H1 (cell line): ENCODE results near the gene TAF11L3. TPM values are rescaled to one million over a fixed set of nuclear protein-coding genes. Genes with fewer than 3 reads are reported as not detected.
"Not testable (repeated sequence)": the region's sequence is repeated elsewhere in the genome, so short reads cannot be mapped to it uniquely, and the experiment has no call there.

Experiments
- CTCF ChIA-PET: fragments of 300-600 bp; sonication (Branson Sonifier 250); formaldehyde crosslinking; loops from one replicate; lab custom pipeline; 2021; ENCODE audit not compliant: partially characterized antibody; lab: Charles Lee
- POLR2A ChIA-PET: fragments of 300-600 bp; sonication (Branson Sonifier 250); formaldehyde crosslinking; loops from one replicate; lab custom pipeline; 2021; ENCODE audit warnings: inconsistent platforms; ENCODE audit not compliant: partially characterized antibody; lab: Charles Lee
- DNase-seq, 2 experiments: peaks; one replicate each; pipeline versions ENCODE4 v3.0.0 to v3.0.0-alpha.2; 2010 to 2022; ENCODE audit warnings: low spot score in 2 of 2, low read depth in 1 of 2, mixed read lengths in 1 of 2
- FAIRE-seq: peaks from 2 replicates; lab custom pipeline; 2011; peaks lifted over from hg19 to GRCh38; lab: Jason Lieb, UNC
- H2AFZ ChIP-seq: 2 replicates; pipeline ENCODE4 v1.8.1; 2012; ENCODE audit warnings: low read length, inconsistent platforms
- H2AK5ac ChIP-seq: 2 replicates; pipeline ENCODE4 v1.6.1; 2013; ENCODE audit warnings: low read depth, low read length
- H2BK120ac ChIP-seq: replicated peaks from 2 replicates; pipeline ENCODE3; 2013; ENCODE audit warnings: low read depth, low read length, inconsistent platforms
- H2BK12ac ChIP-seq: 2 replicates; pipeline ENCODE4 v1.6.1; 2013; ENCODE audit warnings: low read depth, low read length
- H2BK15ac ChIP-seq: 2 replicates; pipeline ENCODE4 v1.6.1; 2013; ENCODE audit warnings: low read length
- H2BK20ac ChIP-seq: 2 replicates; pipeline ENCODE4 v1.6.1; 2013; ENCODE audit warnings: low read length
- H2BK5ac ChIP-seq: 2 replicates; pipeline ENCODE4 v1.6.1; 2013; ENCODE audit warnings: low read depth, low read length
- H3K14ac ChIP-seq: 2 replicates; pipeline ENCODE4 v1.6.1; 2013; ENCODE audit warnings: inconsistent platforms; ENCODE audit not compliant: insufficient read length
- H3K18ac ChIP-seq: 2 replicates; pipeline ENCODE4 v1.6.1; 2013; ENCODE audit warnings: low read length; ENCODE audit errors: extremely low read depth
- H3K23ac ChIP-seq: 2 replicates; pipeline ENCODE4 v1.6.1; 2013; ENCODE audit warnings: inconsistent platforms; ENCODE audit not compliant: insufficient read length
- H3K23me2 ChIP-seq: 2 replicates; pipeline ENCODE4 v1.6.1; 2013; ENCODE audit warnings: low read depth, low read length
- H3K27ac ChIP-seq: 2 replicates; pipeline ENCODE4 v1.6.1; 2011; ENCODE audit warnings: low read depth, low read length, inconsistent platforms
- H3K27me3 ChIP-seq, 4 experiments: replicated peaks in 1 of 4; 1 replicate in 1 of 4; 2 replicates in 3 of 4; pipeline versions ENCODE4 v1.6.1 to v1.8.1; 2011 to 2013; ENCODE audit warnings: low read length in 3 of 4, mild to moderate bottlenecking in 3 of 4, inconsistent platforms in 2 of 4, mixed read lengths in 2 of 4, moderate library complexity in 1 of 4; ENCODE audit not compliant: control insufficient read depth in 3 of 4, insufficient read depth in 3 of 4; ENCODE audit errors: extremely low read depth in 1 of 4
- H3K36me3 ChIP-seq, 4 experiments: 2 replicates each; pipeline versions ENCODE4 v1.6.1 to v1.8.1; 2011 to 2013; ENCODE audit warnings: mild to moderate bottlenecking in 4 of 4, low read length in 3 of 4, moderate library complexity in 2 of 4, control low read depth in 1 of 4, inconsistent platforms in 1 of 4; ENCODE audit not compliant: insufficient read depth in 4 of 4, control insufficient read depth in 2 of 4
- H3K4ac ChIP-seq: replicated peaks from 2 replicates; pipeline ENCODE3; 2013; ENCODE audit warnings: low read length, low read depth, mixed read lengths, inconsistent platforms; ENCODE audit not compliant: insufficient read length
- H3K4me1 ChIP-seq, 4 experiments: replicated peaks in 1 of 4; 1 replicate in 1 of 4; 2 replicates in 3 of 4; pipeline versions ENCODE4 v1.6.1 to v1.8.1; 2011 to 2013; ENCODE audit warnings: low read length in 3 of 4, inconsistent platforms in 2 of 4, mixed read lengths in 1 of 4; ENCODE audit not compliant: insufficient read depth in 4 of 4, control insufficient read depth in 3 of 4
- H3K4me2 ChIP-seq, 2 experiments: 2 replicates each; pipeline versions ENCODE4 v1.6.1 to v1.8.1; 2011 to 2013; ENCODE audit warnings: low read depth in 2 of 2, low read length in 2 of 2, control low read depth in 1 of 2, inconsistent platforms in 1 of 2, mild to moderate bottlenecking in 1 of 2; ENCODE audit not compliant: insufficient read depth in 1 of 2
- H3K4me3 ChIP-seq, 4 experiments: fragments of 200-600, 300-600 bp in 1 of 4; sonication (generic), shearing (Covaris generic), sonication (Bioruptor Twin) in 1 of 4; 2 replicates each; pipeline versions ENCODE4 v1.5.1 to v1.8.1; 2011 to 2016; ENCODE audit warnings: low read length in 4 of 4, low read depth in 3 of 4, control low read depth in 2 of 4, inconsistent platforms in 2 of 4, mild to moderate bottlenecking in 2 of 4, mixed read lengths in 1 of 4, moderate library complexity in 1 of 4; ENCODE audit not compliant: insufficient read depth in 2 of 4; ENCODE audit errors: extremely low read depth in 1 of 4
- H3K56ac ChIP-seq: replicated peaks from 2 replicates; pipeline ENCODE3; 2013; ENCODE audit warnings: low read depth, mild to moderate bottlenecking, mixed read lengths, low read length, inconsistent platforms; ENCODE audit not compliant: insufficient read length
- H3K79me1 ChIP-seq: 2 replicates; pipeline ENCODE4 v1.6.1; 2013; ENCODE audit warnings: low read depth, low read length, control low read depth
- H3K79me2 ChIP-seq, 2 experiments: 2 replicates each; pipeline versions ENCODE4 v1.6.1 to v1.8.1; 2012 to 2013; ENCODE audit warnings: low read length in 2 of 2, mild to moderate bottlenecking in 2 of 2, inconsistent platforms in 1 of 2; ENCODE audit not compliant: insufficient read depth in 2 of 2, control insufficient read depth in 1 of 2
- H3K9ac ChIP-seq, 4 experiments: replicated peaks in 1 of 4; 1 replicate in 1 of 4; 2 replicates in 3 of 4; pipeline versions ENCODE4 v1.6.1 to v1.8.1; 2011 to 2013; ENCODE audit warnings: low read depth in 3 of 4, low read length in 3 of 4, control low read depth in 2 of 4, mild to moderate bottlenecking in 2 of 4, moderate library complexity in 2 of 4, inconsistent platforms in 1 of 4; ENCODE audit errors: extremely low read depth in 1 of 4
- H3K9me3 ChIP-seq, 2 experiments: 2 replicates each; pipeline versions ENCODE4 v1.6.1 to v1.8.1; 2012 to 2013; ENCODE audit warnings: mild to moderate bottlenecking in 2 of 2, moderate library complexity in 2 of 2, control low read depth in 1 of 2, inconsistent platforms in 1 of 2, low read depth in 1 of 2, low read length in 1 of 2, mixed read lengths in 1 of 2; ENCODE audit not compliant: insufficient read depth in 2 of 2
- H4K20me1 ChIP-seq, 2 experiments: replicated peaks in 1 of 2; 2 replicates each; pipeline versions ENCODE3 to v1.8.1; 2011 to 2013; ENCODE audit warnings: inconsistent platforms in 2 of 2, low read length in 2 of 2, mild to moderate bottlenecking in 1 of 2; ENCODE audit not compliant: insufficient read depth in 2 of 2, control insufficient read depth in 1 of 2
- H4K5ac ChIP-seq: 2 replicates; pipeline ENCODE4 v1.6.1; 2013; ENCODE audit warnings: low read length, low read depth, mixed read lengths, inconsistent platforms; ENCODE audit not compliant: insufficient read length
- H4K8ac ChIP-seq: 2 replicates; pipeline ENCODE4 v1.8.0; 2013; ENCODE audit warnings: mild to moderate bottlenecking, moderate library complexity, low read length, inconsistent platforms; ENCODE audit not compliant: insufficient read depth; ENCODE audit errors: extremely low read depth
- H4K91ac ChIP-seq: replicated peaks from 2 replicates; pipeline ENCODE3; 2013; ENCODE audit warnings: low read length, mixed read lengths, inconsistent platforms; ENCODE audit not compliant: insufficient read length
- WGBS, 2 experiments: shearing (Covaris generic) in 1 of 2; methylation state at CpG; one replicate each; pipeline versions ENCODE4 v1.1.6 to v1.1.7; 2013 to 2015; ENCODE audit warnings: low lambda C conversion rate in 2 of 2, mixed read lengths in 2 of 2, inconsistent platforms in 1 of 2, low coverage in 1 of 2, missing lambda C conversion rate in 1 of 2; ENCODE audit not compliant: insufficient replicate concordance in 2 of 2, insufficient coverage in 1 of 2, insufficient read length in 1 of 2; ENCODE audit errors: extremely low coverage in 1 of 2, missing lambda C conversion rate in 1 of 2; 5-methylcytosine and 5-hydroxymethylcytosine counted together
- long read RNA-seq, 2 experiments: library from RNA in 1 of 2; library from capped mRNA in 1 of 2; stranded (forward); transcript quantifications; one replicate each; pipeline ENCODE4 v2.0.0, GENCODE V29; 2021; ENCODE audit warnings: inconsistent platforms in 1 of 2
- polyA minus RNA-seq, 3 experiments: library from RNA; depleted of rRNA, polyadenylated mRNA; stranded (reverse); fragments of >200 nt; gene quantifications; 1 replicate in 2 of 3; 2 replicates in 1 of 3; pipeline ENCODE4 v1.2.3, GENCODE V29; 2011
- polyA plus RNA-seq, 7 experiments: library from polyadenylated mRNA; depleted of rRNA in 3 of 7; stranded (reverse) in 5 of 7; unstranded in 2 of 7; fragments of >200 nt in 5 of 7; fragments of 200-250 nt in 2 of 7; gene quantifications; 1 replicate in 5 of 7; 2 replicates in 1 of 7; 4 replicates in 1 of 7; pipeline versions ENCODE4 v1.2.1 to v1.2.3, GENCODE V29; 2011 to 2013; ENCODE audit warnings: missing spikeins in 2 of 7, mixed read lengths in 2 of 7
- total RNA-seq: library from RNA; stranded (reverse); fragmentation: NEBNext Ultra II Directional; extraction: Animal tissue kit (Norgen Biotek cat#: 25700); gene quantifications from 2 replicates; pipeline ENCODE4 v1.2.1, GENCODE V29; 2021

TAF11L3 gene
- not detected in 2 replicates for total RNA-seq
- not detected in 2 replicates for polyA plus RNA-seq (2011; rRNA removed)
- polyA plus RNA-seq (2011; cell fraction: cytosol; rRNA removed) = not detected
- polyA plus RNA-seq (2011; cell fraction: nucleus; rRNA removed) = not detected
- not detected in 4 replicates for polyA plus RNA-seq (2012, experiment 1 of 2)
- polyA plus RNA-seq (2012, experiment 2 of 2) = not detected
- polyA plus RNA-seq (2013, experiment 1 of 2) = not detected
- polyA plus RNA-seq (2013, experiment 2 of 2) = not detected
- not detected in 2 replicates for polyA minus RNA-seq (2011; rRNA and poly(A)+ RNA removed)
- not detected for polyA minus RNA-seq (2011; cell fraction: cytosol; rRNA and poly(A)+ RNA removed)
- not detected for polyA minus RNA-seq (2011; cell fraction: nucleus; rRNA and poly(A)+ RNA removed)
- long read RNA-seq, experiment 1 = 0 reads
- long read RNA-seq, experiment 2 = 0 reads

GRCh38 chr5:17518067-17518466 lies at the start of gene TAF11L3:
TAF11L3 (plus strand) TSS chr5:17518367.
- H4K91ac ChIP-seq, H3K23ac ChIP-seq, H3K27ac ChIP-seq, H3K79me1 ChIP-seq, H3K27me3 ChIP-seq, H2BK120ac ChIP-seq, H2BK20ac ChIP-seq, H2BK12ac ChIP-seq, H2AFZ ChIP-seq, H2BK15ac ChIP-seq, H3K36me3 ChIP-seq, H2AK5ac ChIP-seq, H3K9me3 ChIP-seq, H3K9ac ChIP-seq, DNase-seq, H4K8ac ChIP-seq, H3K4me3 ChIP-seq, H4K20me1 ChIP-seq, H3K79me2 ChIP-seq, H2BK5ac ChIP-seq, H4K5ac ChIP-seq, CTCF ChIA-PET, H3K23me2 ChIP-seq, H3K14ac ChIP-seq, POLR2A ChIA-PET, FAIRE-seq, H3K56ac ChIP-seq, H3K4me1 ChIP-seq, H3K4me2 ChIP-seq, H3K18ac ChIP-seq, H3K4ac ChIP-seq: not testable (repeated sequence)
- WGBS, 2 experiments = no CpG with 5 or more reads among the region's 15 CpGs
